Hepatocyte (in vitro differentiated cells): ENCODE measurements around the gene LGALS4. TPM values are rescaled to one million over a fixed set of nuclear protein-coding genes. Genes with fewer than 3 reads are reported as not detected.

Experiments used
- DNase-seq: peaks from one replicate; pipeline ENCODE4 v3.0.0-alpha.2; 2016; ENCODE audit warnings: low spot score
- H2AFZ ChIP-seq: fragments of 200-600 bp; sonication (generic); 2 replicates; pipeline ENCODE4 v1.6.0; 2016; ENCODE audit warnings: antibody characterized with exemption, mild to moderate bottlenecking
- H3K27ac ChIP-seq: fragments of 200-600 bp; sonication (generic); 2 replicates; pipeline ENCODE4 v1.5.1; 2016; ENCODE audit warnings: mild to moderate bottlenecking
- H3K27me3 ChIP-seq: fragments of 200-600 bp; sonication (generic); 2 replicates; pipeline ENCODE4 v1.6.1; 2016
- H3K36me3 ChIP-seq: fragments of 200-600 bp; sonication (generic); replicated peaks from 2 replicates; pipeline ENCODE4 v1.5.1; 2016; ENCODE audit warnings: low read depth; ENCODE audit not compliant: insufficient read depth
- H3K4me1 ChIP-seq: fragments of 200-600 bp; sonication (generic); 2 replicates; pipeline ENCODE4 v1.5.1; 2016; ENCODE audit warnings: mild to moderate bottlenecking, moderate library complexity; ENCODE audit not compliant: insufficient read depth
- H3K4me2 ChIP-seq: fragments of 200-600 bp; sonication (generic); 2 replicates; pipeline ENCODE4 v1.6.0; 2016
- H3K4me3 ChIP-seq: fragments of 200-600 bp; sonication (generic); 2 replicates; pipeline ENCODE4 v1.5.1; 2016; ENCODE audit warnings: mild to moderate bottlenecking
- H3K79me2 ChIP-seq: fragments of 200-600 bp; sonication (generic); 2 replicates; pipeline ENCODE4 v1.6.0; 2017; ENCODE audit warnings: mild to moderate bottlenecking
- H3K9me2 ChIP-seq: fragments of 200-600 bp; sonication (generic); replicated peaks from 2 replicates; pipeline ENCODE4 v1.6.0; 2017; ENCODE audit warnings: mild to moderate bottlenecking; ENCODE audit not compliant: insufficient read depth
- H3K9me3 ChIP-seq: fragments of 200-600 bp; sonication (generic); 2 replicates; pipeline ENCODE4 v1.5.1; 2016; ENCODE audit warnings: low read depth, mild to moderate bottlenecking
- H4K20me1 ChIP-seq: fragments of 200-600 bp; sonication (generic); 2 replicates; pipeline ENCODE4 v1.6.0; 2016; ENCODE audit warnings: mild to moderate bottlenecking; ENCODE audit not compliant: insufficient read depth, poor library complexity, severe bottlenecking
- EZH2 ChIP-seq: fragments of 200-600 bp; sonication (generic); IDR thresholded peaks from 2 replicates; pipeline ENCODE4 v1.6.1; 2016; ENCODE audit warnings: antibody characterized with exemption, mild to moderate bottlenecking, borderline replicate concordance
- EZH2phosphoT487 ChIP-seq: fragments of 200-600 bp; sonication (generic); IDR thresholded peaks from one replicate; pipeline ENCODE4 v1.6.1; 2018; ENCODE audit warnings: antibody characterized with exemption, mild to moderate bottlenecking, low read depth, moderate library complexity; ENCODE audit not compliant: unreplicated experiment, severe bottlenecking
- WGBS: methylation state at CpG from one replicate; pipeline ENCODE4 v1.1.6; 2016; ENCODE audit warnings: low lambda C conversion rate; ENCODE audit errors: missing lambda C conversion rate; 5-methylcytosine and 5-hydroxymethylcytosine counted together
- polyA plus RNA-seq: library from polyadenylated mRNA; unstranded; fragments of >200 nt; fragmentation: Nextera tagmentation; extraction: Ambion mirVana; gene quantifications from 2 replicates; pipeline ENCODE4 v1.2.1, GENCODE V29; 2016
- total RNA-seq: library from RNA; depleted of rRNA; stranded (reverse); fragments of >200 nt; gene quantifications from 2 replicates; pipeline ENCODE4 v1.2.3, GENCODE V29; 2014
- TF ChIP-seq, protein P1 (sequence below): fragments of 200-600 bp; sonication (generic); IDR thresholded peaks from 2 replicates; pipeline ENCODE4 v1.5.1; 2016; ENCODE audit warnings: antibody characterized with exemption, mild to moderate bottlenecking; ENCODE audit not compliant: poor library complexity

LGALS4 gene
- total and polyA plus RNA-seq, 2 experiments from 2014 or later: 147 to 199 TPM

DNA sequence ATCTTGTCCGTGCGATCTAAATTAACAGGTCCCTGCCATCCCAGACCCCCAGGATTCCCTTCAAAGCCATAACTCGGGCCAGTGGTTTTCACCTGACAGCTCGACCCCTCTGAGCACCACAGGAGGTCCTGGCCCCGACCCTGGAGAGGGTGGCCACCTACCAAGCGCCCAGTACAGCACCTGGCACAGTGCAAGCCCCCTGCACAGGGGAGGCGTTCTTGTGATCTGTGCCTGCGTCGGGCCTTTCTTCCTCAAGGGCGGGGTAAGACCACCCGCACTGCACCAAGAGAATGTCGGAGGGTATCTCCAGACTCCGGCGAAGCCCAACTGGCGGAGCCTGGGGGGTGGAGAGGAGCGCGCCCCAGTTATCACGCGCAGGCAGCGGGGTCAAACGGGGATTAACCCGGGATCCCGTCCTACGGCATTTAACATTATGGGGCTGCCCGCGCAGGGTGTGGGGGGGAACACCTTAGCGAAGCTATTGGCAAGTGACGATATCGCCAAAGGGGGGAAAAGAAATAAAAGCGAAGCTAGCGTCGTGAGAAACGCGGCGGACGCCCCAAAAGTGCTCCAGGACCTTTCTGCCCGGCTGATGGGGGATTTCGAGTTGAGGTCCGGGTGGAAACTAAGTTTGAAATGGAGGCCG is 38.4 kb upstream of the LGALS4 start:
- Histone ChIP-seq H3K4me3 (peak overlapping the region; percentile 10), H3K79me2 (peaks cover 30% of the 10 kb centered on the region), H3K4me2 (peak overlapping the region; percentile 76), H3K4me1 (peaks cover 18% of the 10 kb centered on the region), H3K27ac (peak overlapping the region; percentile 100), H4K20me1 (peaks cover 30% of the 10 kb centered on the region), H3K27me3 (no peaks in the 10 kb centered on the region), H3K9me2 (no peaks in the 10 kb centered on the region), H3K36me3 (no peaks in the 10 kb centered on the region), H2AFZ (peak overlapping the region; percentile 1), H3K9me3 (no peaks in the 10 kb centered on the region)
- TF ChIP-seq, protein P1, sequence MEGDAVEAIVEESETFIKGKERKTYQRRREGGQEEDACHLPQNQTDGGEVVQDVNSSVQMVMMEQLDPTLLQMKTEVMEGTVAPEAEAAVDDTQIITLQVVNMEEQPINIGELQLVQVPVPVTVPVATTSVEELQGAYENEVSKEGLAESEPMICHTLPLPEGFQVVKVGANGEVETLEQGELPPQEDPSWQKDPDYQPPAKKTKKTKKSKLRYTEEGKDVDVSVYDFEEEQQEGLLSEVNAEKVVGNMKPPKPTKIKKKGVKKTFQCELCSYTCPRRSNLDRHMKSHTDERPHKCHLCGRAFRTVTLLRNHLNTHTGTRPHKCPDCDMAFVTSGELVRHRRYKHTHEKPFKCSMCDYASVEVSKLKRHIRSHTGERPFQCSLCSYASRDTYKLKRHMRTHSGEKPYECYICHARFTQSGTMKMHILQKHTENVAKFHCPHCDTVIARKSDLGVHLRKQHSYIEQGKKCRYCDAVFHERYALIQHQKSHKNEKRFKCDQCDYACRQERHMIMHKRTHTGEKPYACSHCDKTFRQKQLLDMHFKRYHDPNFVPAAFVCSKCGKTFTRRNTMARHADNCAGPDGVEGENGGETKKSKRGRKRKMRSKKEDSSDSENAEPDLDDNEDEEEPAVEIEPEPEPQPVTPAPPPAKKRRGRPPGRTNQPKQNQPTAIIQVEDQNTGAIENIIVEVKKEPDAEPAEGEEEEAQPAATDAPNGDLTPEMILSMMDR: no peak
- TF ChIP-seq EZH2 (no peak), EZH2phosphoT487 (no peak)
- WGBS: 37% methylated on average over 40 of the region's 40 CpGs
- DNase-seq: peak; percentile 41

DNA sequence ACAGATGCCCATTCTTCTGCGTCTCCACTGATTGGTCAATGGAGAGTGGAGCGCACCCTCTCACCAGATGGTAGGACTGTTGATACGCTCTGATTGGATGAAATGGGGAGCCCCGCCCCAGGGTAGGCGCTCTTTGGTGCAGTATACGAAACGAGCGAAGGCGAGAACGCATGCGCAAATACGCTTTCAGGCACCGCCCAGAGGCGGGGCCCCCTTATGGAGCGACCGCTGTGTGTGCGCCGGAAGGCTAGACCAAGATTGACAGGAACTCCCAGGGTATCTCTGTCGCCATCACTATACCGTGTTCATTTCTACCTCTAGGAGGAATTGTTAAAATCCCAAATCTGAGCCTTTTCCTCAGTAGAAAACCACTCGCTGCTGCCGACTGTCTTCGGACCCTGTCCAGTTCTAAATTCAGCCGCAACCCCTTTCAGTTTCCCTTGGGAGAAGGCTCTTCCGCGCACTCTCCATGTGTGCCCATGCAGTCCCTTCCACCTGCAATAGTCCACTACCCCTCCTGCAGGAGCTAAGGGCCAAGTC is 37.8 kb upstream of the LGALS4 start:
- no peak for DNase-seq
- TF ChIP-seq, protein P1: peak; percentile 13
- no peak for TF ChIP-seq EZH2phosphoT487
- TF ChIP-seq EZH2: no peak
- peak overlapping the region; percentile 1 for H2AFZ ChIP-seq
- 1% methylated on average over 26 of the region's 26 CpGs for WGBS
- peak overlapping the region; percentile 10 for H3K4me3 ChIP-seq
- no peaks in the 10 kb centered on the region for H3K27me3 ChIP-seq
- peak overlapping the region; percentile 76 for H3K4me2 ChIP-seq
- H3K36me3 ChIP-seq: no peaks in the 10 kb centered on the region
- H3K9me2 ChIP-seq: no peaks in the 10 kb centered on the region
- H3K4me1 ChIP-seq: peaks cover 18% of the 10 kb centered on the region
- H4K20me1 ChIP-seq: peaks cover 36% of the 10 kb centered on the region
- H3K79me2 ChIP-seq: peaks cover 36% of the 10 kb centered on the region
- no peaks in the 10 kb centered on the region for H3K9me3 ChIP-seq
- H3K27ac ChIP-seq: peak overlapping the region; percentile 100

DNA sequence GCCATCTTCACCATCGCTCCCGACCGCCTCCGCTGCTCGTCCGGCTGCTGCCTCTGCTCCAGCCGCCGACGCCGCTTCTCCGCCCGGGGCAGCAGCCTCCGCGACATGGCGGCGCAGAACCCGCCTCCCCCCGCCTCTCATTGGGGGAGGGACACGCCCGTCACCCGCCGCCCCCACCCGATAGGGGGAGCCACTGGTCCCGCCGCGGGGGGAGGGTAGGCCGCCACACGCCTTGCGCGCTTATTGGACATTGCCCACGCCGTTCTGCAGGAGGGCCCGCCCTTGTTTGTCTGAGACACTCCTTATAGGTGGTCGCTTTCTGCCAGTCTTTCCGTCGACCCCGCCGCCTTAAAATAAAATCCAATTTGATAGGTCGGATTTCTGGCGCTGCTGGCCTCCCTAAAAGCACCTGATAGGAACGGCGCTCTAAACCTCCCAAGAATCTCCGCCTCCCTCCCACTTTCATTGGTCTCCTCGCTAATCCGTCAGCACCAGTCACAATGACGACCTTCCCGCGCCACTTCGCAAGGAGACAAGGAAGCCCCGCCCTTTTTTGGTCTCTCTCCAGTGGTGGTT is 37.2 kb upstream of the LGALS4 start, which contains the start of gene HNRNPL:
Gene HNRNPL, minus strand, starts transcription at position 127 of the 576 bp plus-strand sequence. Its CDS starts 20 bp downstream, at position 107.
- H4K20me1 ChIP-seq: peaks cover 42% of the 10 kb centered on the region
- peaks cover 5% of the 10 kb centered on the region for H3K36me3 ChIP-seq
- DNase-seq: peak; percentile 100
- H3K79me2 ChIP-seq: peaks cover 42% of the 10 kb centered on the region
- H2AFZ ChIP-seq: peak within 1 kb of the TSS; percentile 1
- no peaks in the 10 kb centered on the region for H3K27me3 ChIP-seq
- WGBS: under 1% methylated on average over 35 of the region's 50 CpGs
- H3K4me1 ChIP-seq: peaks cover 18% of the 10 kb centered on the region
- peak within 1 kb of the TSS; percentile 84 for H3K4me2 ChIP-seq
- no peaks in the 10 kb centered on the region for H3K9me2 ChIP-seq
- no peaks in the 10 kb centered on the region for H3K9me3 ChIP-seq
- peak within 1 kb of the TSS; percentile 36 for H3K4me3 ChIP-seq
- no peak for TF ChIP-seq EZH2
- TF ChIP-seq, protein P1: peak; percentile 35
- peak within 1 kb of the TSS; percentile 100 for H3K27ac ChIP-seq
